SK-N-SH treated with all-trans-retinoic acid at 6 μM for 48 hours (cell line): ENCODE data around the gene COL23A1.

Experiments used
- ATAC-seq: fragments of 200-7000 bp; cut with Tn5 transposase; 3 replicates; pipeline ENCODE4 v1.9.1; 2020; ENCODE audit warnings: mild to moderate bottlenecking, moderate library complexity
- ARNTL ChIP-seq: fragments of 450-650 bp; formaldehyde crosslinking; IDR thresholded peaks from 2 replicates; pipeline ENCODE4 v1.5.0; 2020; ENCODE audit warnings: low read depth, mild to moderate bottlenecking, moderate library complexity, borderline replicate concordance
- BACH2 ChIP-seq: fragments of 250-450 bp; sonication (Bioruptor Pico); IDR thresholded peaks from 2 replicates; pipeline ENCODE4 v1.9.0; 2021; ENCODE audit warnings: mild to moderate bottlenecking, borderline replicate concordance
- CSDC2 ChIP-seq: fragments of 250-450 bp; sonication (Bioruptor Pico); IDR thresholded peaks from 2 replicates; pipeline ENCODE4 v1.5.0; 2020; ENCODE audit warnings: mild to moderate bottlenecking, moderate library complexity
- ESRRG ChIP-seq: fragments of 250-450 bp; sonication (Bioruptor Pico); IDR thresholded peaks from 2 replicates; pipeline ENCODE4 v1.6.1; 2021; ENCODE audit warnings: mild to moderate bottlenecking
- GLIS3 ChIP-seq: fragments of 250-450 bp; sonication (Bioruptor Pico); IDR thresholded peaks from 2 replicates; pipeline ENCODE4 v1.5.0; 2020; ENCODE audit warnings: mild to moderate bottlenecking, moderate library complexity
- ISL1 ChIP-seq: fragments of 250-450 bp; sonication (Bioruptor Pico); IDR thresholded peaks from 2 replicates; pipeline ENCODE4 v2.1.2; 2022; ENCODE audit warnings: mild to moderate bottlenecking, moderate library complexity
- OSR1 ChIP-seq: fragments of 250-450 bp; sonication (Bioruptor Pico); IDR thresholded peaks from 2 replicates; pipeline ENCODE4 v1.8.0; 2022; ENCODE audit warnings: moderate library complexity, mild to moderate bottlenecking, inconsistent platforms
- PPARA ChIP-seq: fragments of 250-450 bp; sonication (Bioruptor Pico); IDR thresholded peaks from 2 replicates; pipeline ENCODE4 v1.5.0; 2020; ENCODE audit warnings: mild to moderate bottlenecking, borderline replicate concordance
- SNAI2 ChIP-seq: fragments of 250-450 bp; sonication (Bioruptor Pico); IDR thresholded peaks from 2 replicates; pipeline ENCODE4 v1.5.0; 2020; ENCODE audit warnings: mild to moderate bottlenecking, moderate library complexity
- TCF4 ChIP-seq: fragments of 250-450 bp; sonication (Bioruptor Pico); IDR thresholded peaks from 2 replicates; pipeline ENCODE4 v1.8.0; 2021; ENCODE audit warnings: mild to moderate bottlenecking, moderate library complexity, borderline replicate concordance
- TOX ChIP-seq: fragments of 250-450 bp; sonication (Bioruptor Pico); IDR thresholded peaks from 2 replicates; pipeline ENCODE4 v1.8.0; 2021; ENCODE audit warnings: mild to moderate bottlenecking, moderate library complexity, borderline replicate concordance
- ZC3H10 ChIP-seq: fragments of 250-450 bp; sonication (Bioruptor Pico); IDR thresholded peaks from 2 replicates; pipeline ENCODE4 v1.5.1; 2021; ENCODE audit warnings: mild to moderate bottlenecking, moderate library complexity
- ZFP3 ChIP-seq: fragments of 250-450 bp; sonication (Bioruptor Pico); IDR thresholded peaks from 2 replicates; pipeline ENCODE4 v1.5.0; 2020; ENCODE audit warnings: mild to moderate bottlenecking, moderate library complexity
- ZFP30 ChIP-seq: fragments of 450-650 bp; formaldehyde crosslinking; IDR thresholded peaks from 2 replicates; pipeline ENCODE4 v1.5.0; 2022; ENCODE audit warnings: mild to moderate bottlenecking, moderate library complexity
- ZNF565 ChIP-seq: fragments of 450-650 bp; formaldehyde crosslinking; conservative IDR thresholded peaks from 2 replicates; pipeline ENCODE4 v1.5.0; 2020; ENCODE audit warnings: low read depth, mild to moderate bottlenecking, moderate library complexity
- ZNF70 ChIP-seq: fragments of 450-650 bp; formaldehyde crosslinking; IDR thresholded peaks from 2 replicates; pipeline ENCODE4 v1.5.0; 2020; ENCODE audit warnings: mild to moderate bottlenecking, moderate library complexity
- ZNF8 ChIP-seq: fragments of 450-650 bp; formaldehyde crosslinking; IDR thresholded peaks from 2 replicates; pipeline ENCODE4 v1.5.0; 2020; ENCODE audit warnings: mild to moderate bottlenecking, moderate library complexity
- TF ChIP-seq, protein P1 (sequence below): fragments of 250-450 bp; sonication (Bioruptor Pico); IDR thresholded peaks from 2 replicates; pipeline ENCODE4 v1.8.0; 2021; ENCODE audit warnings: low read depth, mild to moderate bottlenecking, moderate library complexity, borderline replicate concordance
- TF ChIP-seq, protein P2 (sequence below): fragments of 250-450 bp; sonication (Bioruptor Pico); IDR thresholded peaks from 2 replicates; pipeline ENCODE4 v1.8.0; 2020; ENCODE audit warnings: mild to moderate bottlenecking, moderate library complexity, borderline replicate concordance
- TF ChIP-seq, protein P3 (sequence below): fragments of 250-450 bp; sonication (Bioruptor Pico); IDR thresholded peaks from 2 replicates; pipeline ENCODE4 v1.5.1; 2020; ENCODE audit warnings: low read depth, mild to moderate bottlenecking, moderate library complexity
- TF ChIP-seq, protein P4 (sequence below): fragments of 250-450 bp; sonication (Bioruptor Pico); IDR thresholded peaks from 2 replicates; pipeline ENCODE4 v1.5.1; 2021; ENCODE audit warnings: mild to moderate bottlenecking, moderate library complexity

Gene COL23A1

DNA sequence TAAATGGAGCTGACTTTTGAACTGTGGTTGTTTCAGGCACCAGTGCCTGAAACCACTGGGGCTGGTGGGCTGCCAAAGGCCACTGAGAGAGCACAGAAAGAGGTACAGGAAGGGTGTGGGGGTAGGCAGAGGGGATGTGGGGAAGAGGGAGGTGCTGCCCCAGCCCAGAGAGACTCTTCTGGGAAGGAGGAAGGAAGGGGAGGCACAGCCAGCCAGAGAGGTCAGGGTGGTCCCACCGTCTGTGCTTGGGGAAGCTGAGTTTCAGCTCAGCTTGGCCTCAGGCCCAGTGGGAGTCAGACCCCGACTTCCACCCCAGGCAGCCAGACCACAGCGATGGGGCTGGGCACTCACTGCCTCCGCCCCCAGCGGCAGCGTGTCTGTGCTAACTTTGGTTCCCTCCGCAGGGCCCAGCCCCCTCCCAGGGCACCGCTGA is 348.9 kb downstream of the COL23A1 start:
- no peak for ATAC-seq
- TF ChIP-seq ARNTL (CRISPR knock-in tag) (no peak), CSDC2 (CRISPR knock-in tag) (no peak), GLIS3 (CRISPR knock-in tag) (no peak), ZFP30 (CRISPR knock-in tag) (no peak), BACH2 (CRISPR knock-in tag) (no peak), ZNF8 (no peak), TOX (CRISPR knock-in tag) (no peak), ZFP3 (CRISPR knock-in tag) (no peak), TCF4 (CRISPR knock-in tag) (no peak), OSR1 (CRISPR knock-in tag) (no peak), ESRRG (CRISPR knock-in tag) (no peak)
- TF ChIP-seq, protein P1, sequence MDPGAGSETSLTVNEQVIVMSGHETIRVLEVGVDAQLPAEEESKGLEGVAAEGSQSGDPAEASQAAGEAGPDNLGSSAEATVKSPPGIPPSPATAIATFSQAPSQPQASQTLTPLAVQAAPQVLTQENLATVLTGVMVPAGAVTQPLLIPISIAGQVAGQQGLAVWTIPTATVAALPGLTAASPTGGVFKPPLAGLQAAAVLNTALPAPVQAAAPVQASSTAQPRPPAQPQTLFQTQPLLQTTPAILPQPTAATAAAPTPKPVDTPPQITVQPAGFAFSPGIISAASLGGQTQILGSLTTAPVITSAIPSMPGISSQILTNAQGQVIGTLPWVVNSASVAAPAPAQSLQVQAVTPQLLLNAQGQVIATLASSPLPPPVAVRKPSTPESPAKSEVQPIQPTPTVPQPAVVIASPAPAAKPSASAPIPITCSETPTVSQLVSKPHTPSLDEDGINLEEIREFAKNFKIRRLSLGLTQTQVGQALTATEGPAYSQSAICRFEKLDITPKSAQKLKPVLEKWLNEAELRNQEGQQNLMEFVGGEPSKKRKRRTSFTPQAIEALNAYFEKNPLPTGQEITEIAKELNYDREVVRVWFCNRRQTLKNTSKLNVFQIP (CRISPR knock-in tag): no peak
- TF ChIP-seq, protein P2, sequence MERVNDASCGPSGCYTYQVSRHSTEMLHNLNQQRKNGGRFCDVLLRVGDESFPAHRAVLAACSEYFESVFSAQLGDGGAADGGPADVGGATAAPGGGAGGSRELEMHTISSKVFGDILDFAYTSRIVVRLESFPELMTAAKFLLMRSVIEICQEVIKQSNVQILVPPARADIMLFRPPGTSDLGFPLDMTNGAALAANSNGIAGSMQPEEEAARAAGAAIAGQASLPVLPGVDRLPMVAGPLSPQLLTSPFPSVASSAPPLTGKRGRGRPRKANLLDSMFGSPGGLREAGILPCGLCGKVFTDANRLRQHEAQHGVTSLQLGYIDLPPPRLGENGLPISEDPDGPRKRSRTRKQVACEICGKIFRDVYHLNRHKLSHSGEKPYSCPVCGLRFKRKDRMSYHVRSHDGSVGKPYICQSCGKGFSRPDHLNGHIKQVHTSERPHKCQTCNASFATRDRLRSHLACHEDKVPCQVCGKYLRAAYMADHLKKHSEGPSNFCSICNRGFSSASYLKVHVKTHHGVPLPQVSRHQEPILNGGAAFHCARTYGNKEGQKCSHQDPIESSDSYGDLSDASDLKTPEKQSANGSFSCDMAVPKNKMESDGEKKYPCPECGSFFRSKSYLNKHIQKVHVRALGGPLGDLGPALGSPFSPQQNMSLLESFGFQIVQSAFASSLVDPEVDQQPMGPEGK (CRISPR knock-in tag): no peak

DNA sequence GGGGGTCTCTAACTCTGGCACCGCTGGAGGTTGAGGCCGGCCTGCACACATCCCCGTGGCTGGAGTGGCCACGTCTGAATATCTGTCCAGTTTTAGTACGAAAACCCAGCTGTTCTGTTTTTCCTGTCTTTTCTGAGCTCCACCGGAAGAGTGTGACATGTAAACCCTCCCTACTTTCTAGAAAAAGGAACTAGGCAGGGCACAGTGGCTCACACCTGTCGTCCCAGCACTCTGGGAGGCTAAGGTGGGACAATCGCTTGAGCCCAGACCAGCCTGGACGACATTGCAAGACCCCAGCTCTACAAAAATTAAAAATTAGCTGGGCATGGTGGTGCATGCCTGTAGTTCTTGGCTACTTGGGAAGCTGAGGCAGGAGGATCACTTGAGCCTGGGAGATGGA is 349.4 kb downstream of the COL23A1 start:
- TF ChIP-seq, protein P2 (CRISPR knock-in tag): no peak
- TF ChIP-seq ZFP30 (CRISPR knock-in tag) (no peak), ZNF565 (no peak), ZNF8 (no peak), CSDC2 (CRISPR knock-in tag) (no peak), ZFP3 (CRISPR knock-in tag) (no peak), OSR1 (CRISPR knock-in tag) (no peak), ESRRG (CRISPR knock-in tag) (no peak), BACH2 (CRISPR knock-in tag) (no peak), ARNTL (CRISPR knock-in tag) (no peak), SNAI2 (CRISPR knock-in tag) (no peak), ZC3H10 (no peak), ISL1 (CRISPR knock-in tag) (no peak), ZNF70 (CRISPR knock-in tag) (no peak), GLIS3 (CRISPR knock-in tag) (no peak), PPARA (CRISPR knock-in tag) (no peak), TCF4 (CRISPR knock-in tag) (no peak)
- TF ChIP-seq, protein P3, sequence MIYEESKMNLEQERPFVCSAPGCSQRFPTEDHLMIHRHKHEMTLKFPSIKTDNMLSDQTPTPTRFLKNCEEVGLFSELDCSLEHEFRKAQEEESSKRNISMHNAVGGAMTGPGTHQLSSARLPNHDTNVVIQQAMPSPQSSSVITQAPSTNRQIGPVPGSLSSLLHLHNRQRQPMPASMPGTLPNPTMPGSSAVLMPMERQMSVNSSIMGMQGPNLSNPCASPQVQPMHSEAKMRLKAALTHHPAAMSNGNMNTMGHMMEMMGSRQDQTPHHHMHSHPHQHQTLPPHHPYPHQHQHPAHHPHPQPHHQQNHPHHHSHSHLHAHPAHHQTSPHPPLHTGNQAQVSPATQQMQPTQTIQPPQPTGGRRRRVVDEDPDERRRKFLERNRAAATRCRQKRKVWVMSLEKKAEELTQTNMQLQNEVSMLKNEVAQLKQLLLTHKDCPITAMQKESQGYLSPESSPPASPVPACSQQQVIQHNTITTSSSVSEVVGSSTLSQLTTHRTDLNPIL: no peak
- TF ChIP-seq, protein P1 (CRISPR knock-in tag): no peak
- TF ChIP-seq, protein P4, sequence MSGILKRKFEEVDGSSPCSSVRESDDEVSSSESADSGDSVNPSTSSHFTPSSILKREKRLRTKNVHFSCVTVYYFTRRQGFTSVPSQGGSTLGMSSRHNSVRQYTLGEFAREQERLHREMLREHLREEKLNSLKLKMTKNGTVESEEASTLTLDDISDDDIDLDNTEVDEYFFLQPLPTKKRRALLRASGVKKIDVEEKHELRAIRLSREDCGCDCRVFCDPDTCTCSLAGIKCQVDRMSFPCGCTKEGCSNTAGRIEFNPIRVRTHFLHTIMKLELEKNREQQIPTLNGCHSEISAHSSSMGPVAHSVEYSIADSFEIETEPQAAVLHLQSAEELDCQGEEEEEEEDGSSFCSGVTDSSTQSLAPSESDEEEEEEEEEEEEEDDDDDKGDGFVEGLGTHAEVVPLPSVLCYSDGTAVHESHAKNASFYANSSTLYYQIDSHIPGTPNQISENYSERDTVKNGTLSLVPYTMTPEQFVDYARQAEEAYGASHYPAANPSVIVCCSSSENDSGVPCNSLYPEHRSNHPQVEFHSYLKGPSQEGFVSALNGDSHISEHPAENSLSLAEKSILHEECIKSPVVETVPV (CRISPR knock-in tag): no peak
- ATAC-seq: no peak
